IPS-18c (cell line): ENCODE results near the gene PPA2.

Source experiments
- H3K4me3 ChIP-seq: 2 replicates; pipeline ENCODE4 v1.7.0; 2013; ENCODE audit warnings: low read depth, mild to moderate bottlenecking, low read length, moderate library complexity; ENCODE audit not compliant: insufficient read depth
- H3K9me3 ChIP-seq: one replicate; pipeline ENCODE4 v1.6.1; 2013; ENCODE audit warnings: mild to moderate bottlenecking, low read length, moderate library complexity; ENCODE audit not compliant: control insufficient read depth, insufficient read depth

Gene PPA2

GRCh38 chr4:105473324-105474098, at the start of gene PPA2:
PPA2 (minus strand) TSS chr4:105474062; CDS start chr4:105474050, 12 bp downstream.
- peaks cover 2% of the 10 kb centered on the region for H3K9me3 ChIP-seq
- H3K4me3 ChIP-seq = peak within 1 kb of the TSS; percentile 84

DNA sequence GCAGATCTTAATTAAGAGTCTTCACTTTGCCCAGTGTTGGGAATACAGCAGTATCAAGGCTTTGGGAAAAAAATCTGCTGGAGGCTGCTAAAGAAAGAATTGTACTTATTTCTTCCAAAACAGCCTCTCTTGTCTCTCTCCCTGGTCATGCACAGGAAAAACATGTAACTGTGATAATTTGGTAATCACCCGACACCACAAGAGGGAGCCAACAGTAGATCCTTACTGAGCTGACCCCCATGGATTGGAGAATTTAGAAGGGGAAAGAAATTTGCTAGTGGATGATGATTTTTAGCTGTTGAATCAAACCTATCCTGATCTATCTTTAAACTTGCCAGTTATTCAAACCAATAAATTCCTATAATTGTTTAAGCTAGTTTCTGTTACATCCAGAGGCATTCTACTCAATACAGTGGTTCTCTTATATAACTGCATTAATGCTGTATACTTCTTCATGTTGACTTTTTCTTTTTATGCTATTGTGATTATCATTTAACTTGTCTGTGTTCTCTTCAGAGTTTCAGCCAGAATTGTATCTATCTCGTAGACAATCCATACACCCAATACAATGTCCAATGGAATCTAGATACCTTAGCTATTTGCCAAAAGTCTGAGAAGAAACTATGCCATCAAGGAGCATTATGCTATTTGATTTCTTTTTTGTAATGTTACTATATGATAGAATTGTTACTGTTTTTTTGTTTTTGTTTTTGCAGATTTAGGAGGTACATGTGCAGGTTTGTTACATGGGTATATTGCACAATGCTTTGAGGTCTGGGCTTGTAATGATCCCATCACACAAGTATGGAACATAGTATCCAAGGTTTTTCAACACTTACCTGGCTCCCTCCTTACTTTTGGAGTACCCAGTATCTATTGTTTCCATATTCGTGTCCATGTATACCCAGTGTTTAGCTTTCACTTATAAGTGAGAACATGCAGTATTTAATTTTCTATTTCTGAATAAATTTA, 47.2 kb upstream of the PPA2 start:
- no peak overlapping the region for H3K4me3 ChIP-seq
- H3K9me3 ChIP-seq = no peaks in the 10 kb centered on the region

DNA sequence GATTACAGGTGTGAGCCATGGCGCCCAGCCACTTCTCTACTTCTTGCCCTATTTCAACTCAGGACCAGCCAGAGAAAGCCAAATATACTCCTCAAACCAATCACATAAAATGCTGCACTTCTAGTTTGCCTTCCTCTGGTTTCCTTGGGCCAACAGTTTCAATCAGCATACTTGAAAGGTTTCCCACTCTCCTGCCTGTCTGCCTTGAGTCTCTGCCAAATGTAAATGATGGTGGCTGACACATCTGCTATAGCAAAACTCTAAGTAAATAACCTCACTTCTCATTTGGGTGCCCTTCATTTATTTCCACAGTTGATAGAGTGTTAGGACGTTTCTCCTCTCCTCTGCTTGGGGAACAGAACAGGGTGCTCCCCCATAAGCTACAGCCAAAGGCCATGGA, 36.4 kb upstream of the PPA2 start:
- no peak overlapping the region for H3K4me3 ChIP-seq
- no peaks in the 10 kb centered on the region for H3K9me3 ChIP-seq

DNA sequence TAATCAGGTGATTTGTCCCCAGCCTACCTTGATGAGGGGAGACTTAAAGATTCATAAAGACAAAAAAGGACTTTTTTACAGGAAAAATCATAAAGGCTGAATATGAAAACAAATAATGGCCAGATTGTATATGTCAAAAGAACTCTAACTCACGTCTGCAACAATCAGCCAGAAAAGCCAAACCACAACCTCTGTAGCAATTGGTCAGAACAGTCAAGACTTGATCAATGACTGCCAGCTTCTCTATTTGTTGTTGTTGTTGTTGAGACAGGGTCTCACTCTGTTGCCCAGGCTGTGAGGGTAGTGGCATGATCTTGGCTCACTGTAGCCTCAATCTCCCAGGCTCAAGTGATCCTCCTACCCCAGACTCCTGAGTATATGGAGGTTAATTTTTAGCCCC, 35.9 kb upstream of the PPA2 start:
- Histone ChIP-seq H3K4me3 (no peak overlapping the region), H3K9me3 (no peaks in the 10 kb centered on the region)

DNA sequence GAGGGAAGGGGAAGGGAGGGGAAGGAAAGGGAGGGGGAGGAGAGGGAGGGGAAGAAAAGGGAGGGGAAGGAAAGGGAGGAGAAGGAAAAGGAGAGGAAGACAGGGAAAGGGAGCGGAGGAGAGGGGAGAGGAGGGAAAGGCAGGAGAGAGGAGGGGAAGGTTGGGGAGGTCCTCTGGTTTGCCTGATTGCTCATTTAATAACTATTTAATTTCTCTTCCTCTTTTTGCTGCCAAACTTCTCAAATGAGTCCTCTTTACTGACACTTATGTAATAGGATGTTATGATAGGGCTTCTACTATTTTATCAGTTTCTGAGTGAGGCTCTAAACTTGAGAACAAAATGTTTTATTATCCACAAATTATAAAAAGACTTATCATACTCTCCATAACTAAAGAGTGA, 35.4 kb upstream of the PPA2 start:
- Histone ChIP-seq H3K4me3 (no peak overlapping the region), H3K9me3 (no peaks in the 10 kb centered on the region)

DNA sequence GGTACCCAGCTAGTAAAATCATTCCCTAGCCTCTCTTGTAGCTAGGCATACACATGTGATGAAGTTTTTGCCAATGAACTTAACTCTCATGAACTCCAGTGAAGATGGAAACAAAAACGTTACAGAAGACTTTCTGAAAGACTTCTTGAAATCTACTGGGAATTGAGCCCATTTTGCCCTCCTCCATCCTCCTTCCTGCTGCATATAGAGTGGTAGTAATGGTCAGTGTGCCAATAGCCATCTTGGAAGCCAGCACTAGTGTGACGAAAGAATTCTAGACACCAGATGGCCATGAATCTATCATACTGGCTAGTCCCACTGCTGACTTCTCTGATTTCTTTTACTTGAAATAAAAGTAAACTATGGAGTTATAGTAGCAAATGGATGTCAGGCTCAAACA, 30.9 kb upstream of the PPA2 start:
- Histone ChIP-seq H3K9me3 (no peaks in the 10 kb centered on the region), H3K4me3 (no peak overlapping the region)

DNA sequence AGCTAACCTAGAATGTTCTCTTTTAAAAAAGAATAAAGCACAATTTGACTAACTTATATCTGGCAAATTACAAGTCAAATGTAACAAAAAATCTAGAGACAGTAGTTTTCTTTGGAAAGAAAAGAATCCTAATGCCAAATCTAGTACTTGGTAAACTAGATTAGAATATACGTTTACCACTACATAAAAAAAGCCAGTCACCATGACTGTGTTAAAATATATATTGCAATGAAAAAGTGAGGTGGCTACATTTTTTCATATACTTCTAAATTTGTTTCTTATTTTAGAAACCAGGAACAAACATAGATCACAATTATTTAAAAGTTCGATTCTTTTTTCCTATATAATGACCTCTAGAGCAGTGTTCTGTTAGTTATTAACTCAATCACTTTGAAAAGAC, 29.6 kb upstream of the PPA2 start:
- H3K9me3 ChIP-seq = no peaks in the 10 kb centered on the region
- H3K4me3 ChIP-seq = no peak overlapping the region

DNA sequence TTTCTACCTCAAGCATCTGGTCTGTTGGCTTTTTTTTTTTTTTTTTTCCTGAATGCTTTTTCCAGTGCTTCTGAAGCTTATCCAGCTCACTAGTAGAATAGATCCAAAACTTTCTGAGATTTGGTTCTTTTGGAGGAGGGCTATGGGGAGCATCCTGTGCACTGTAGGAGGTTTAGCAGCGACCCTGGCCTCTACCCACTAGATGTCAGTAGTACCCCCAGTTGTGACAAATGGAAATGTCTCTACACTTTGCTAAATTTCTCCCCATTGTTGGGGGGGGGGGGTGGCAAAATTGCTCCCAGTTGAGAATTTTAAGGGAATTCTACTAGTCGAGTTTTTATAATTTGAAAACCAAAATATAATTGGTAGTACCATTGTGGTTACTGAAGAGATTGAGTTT, 23.0 kb upstream of the PPA2 start:
- no peak overlapping the region for H3K4me3 ChIP-seq
- no peaks in the 10 kb centered on the region for H3K9me3 ChIP-seq

- H3K4me3 ChIP-seq = no peak overlapping the region
These were observed 21.8 kb upstream of the PPA2 start for GRCh38 chr4:105495667-105496066.

DNA sequence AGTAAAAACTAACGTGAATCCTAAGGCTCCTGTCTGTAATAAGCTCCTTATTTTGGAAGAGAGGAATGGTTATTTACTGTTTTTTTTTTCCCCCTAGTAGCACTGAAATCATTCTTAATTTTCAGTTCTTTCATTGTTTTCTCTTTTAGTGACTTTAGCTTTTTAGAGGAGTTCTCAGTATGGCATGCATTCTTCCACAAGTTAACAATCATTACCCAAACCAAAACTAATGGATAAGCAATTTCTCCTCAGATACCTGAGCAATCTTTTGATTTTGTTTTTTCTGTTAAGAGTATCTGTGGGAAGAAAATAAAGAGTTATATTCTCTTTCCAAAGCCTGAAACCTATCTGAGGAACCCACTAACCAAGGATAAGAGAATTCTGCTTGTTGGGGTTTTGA, 16.7 kb upstream of the PPA2 start:
- no peaks in the 10 kb centered on the region for H3K9me3 ChIP-seq
- no peak overlapping the region for H3K4me3 ChIP-seq

More at GRCh38 chr4:105495667-105496066, 21.8 kb upstream of the PPA2 start:
- no peaks in the 10 kb centered on the region for H3K9me3 ChIP-seq

DNA sequence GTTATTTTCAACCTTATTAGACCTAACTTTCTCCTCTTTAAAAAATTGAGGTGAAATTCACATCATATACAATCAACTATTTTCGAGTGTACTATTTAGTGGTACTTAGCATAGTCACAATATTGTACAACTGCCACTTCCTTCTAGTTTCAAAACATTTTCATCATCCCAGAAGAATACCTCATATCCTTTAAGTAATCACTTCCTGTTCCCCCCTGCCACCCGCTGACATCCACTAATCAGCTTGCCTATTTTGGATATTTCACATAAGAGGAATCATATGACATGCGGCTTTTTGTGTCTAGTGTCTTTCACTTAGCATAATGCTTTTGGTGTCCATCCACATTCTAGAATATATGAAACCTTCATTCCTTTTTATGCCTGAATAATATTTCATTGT, 10.0 kb upstream of the PPA2 start:
- Histone ChIP-seq H3K4me3 (no peak overlapping the region), H3K9me3 (no peaks in the 10 kb centered on the region)

GRCh38 chr4:105474099-105474518, 247 bp upstream of the PPA2 start:
- Histone ChIP-seq H3K4me3 (peak overlapping the region; percentile 84), H3K9me3 (peaks cover 2% of the 10 kb centered on the region)

- Histone ChIP-seq H3K9me3 (peaks cover 2% of the 10 kb centered on the region), H3K4me3 (peak overlapping the region; percentile 84)
These were observed 965 bp downstream of the PPA2 start for GRCh38 chr4:105472871-105473323.

- Histone ChIP-seq H3K4me3 (no peak overlapping the region), H3K9me3 (peaks cover 2% of the 10 kb centered on the region)
These were observed 2.2 kb downstream of the PPA2 start for GRCh38 chr4:105471566-105472176.

GRCh38 chr4:105470766-105471165, 3.1 kb downstream of the PPA2 start:
- H3K9me3 ChIP-seq = peaks cover 2% of the 10 kb centered on the region
- H3K4me3 ChIP-seq = no peak overlapping the region

DNA sequence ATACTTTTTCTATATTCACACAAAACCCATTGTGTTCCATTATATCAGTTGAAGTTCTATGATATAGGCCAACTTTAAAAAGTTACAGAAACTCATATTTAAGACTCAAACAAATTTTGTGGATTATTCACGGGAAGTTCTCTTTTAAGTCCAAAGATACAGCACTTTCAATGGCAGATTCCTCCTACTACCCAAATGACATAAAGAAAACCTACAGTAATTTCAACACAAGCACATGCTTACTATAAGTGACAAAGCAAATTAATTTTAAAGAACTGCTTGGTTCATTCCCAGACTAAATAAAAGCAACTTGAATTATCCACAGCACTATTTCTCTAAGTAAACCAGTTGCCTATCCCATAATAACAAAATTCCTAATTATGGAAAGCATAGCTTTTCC, 4.1 kb downstream of the PPA2 start:
- Histone ChIP-seq H3K4me3 (no peak overlapping the region), H3K9me3 (peaks cover 2% of the 10 kb centered on the region)

DNA sequence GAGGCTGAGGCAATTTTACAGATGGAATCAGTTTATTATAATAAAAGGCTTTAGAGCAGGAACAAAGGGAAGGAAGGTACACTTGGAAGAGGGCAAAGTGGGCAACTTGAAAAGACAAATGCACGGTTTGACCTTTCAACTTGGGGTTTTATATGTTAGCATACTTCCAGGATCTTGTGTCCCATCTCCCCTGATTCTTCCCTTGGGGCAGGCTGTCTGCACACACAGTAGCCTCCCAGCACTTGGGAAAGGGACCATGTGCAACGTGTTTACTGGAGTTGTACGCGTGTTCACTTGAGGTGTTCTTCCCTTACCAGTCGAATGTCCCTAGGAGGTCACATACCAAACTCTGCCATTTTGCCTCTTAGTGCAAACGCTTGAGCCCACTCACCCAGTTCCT, 7.3 kb downstream of the PPA2 start:
- Histone ChIP-seq H3K9me3 (no peaks in the 10 kb centered on the region), H3K4me3 (no peak overlapping the region)
